Endothelial cell of umbilical vein (primary cell): Measurements from ENCODE around the gene KRTAP10-6. TPM values are rescaled to one million over a fixed set of nuclear protein-coding genes. Genes with fewer than 3 reads are reported as not detected.

Experiments used
- BruUV-seq: library from RNA; stranded (reverse); fragments of 400-500 nt; replicated peaks from 2 replicates; lab custom pipeline; 2021; lab: Mats Ljungman, UMichigan
- CTCF ChIA-PET: fragments of 300-600, 350-600 bp; sonication (Branson Sonifier 250); formaldehyde crosslinking; loops from one replicate; lab custom pipeline; 2021; ENCODE audit warnings: antibody characterized with exemption, inconsistent platforms; lab: Charles Lee
- POLR2A ChIA-PET: fragments of 300-600, 350-600 bp; sonication (Branson Sonifier 250); formaldehyde crosslinking; loops from one replicate; lab custom pipeline; 2021; ENCODE audit warnings: antibody characterized with exemption, inconsistent platforms; lab: Charles Lee
- DNase-seq: peaks from one replicate; pipeline ENCODE4 v3.0.0-alpha.2; 2011; ENCODE audit warnings: low read depth, low spot score
- FAIRE-seq: peaks from 2 replicates; lab custom pipeline; 2011; peaks lifted over from hg19 to GRCh38; lab: Jason Lieb, UNC
- H2AFZ ChIP-seq: 2 replicates; pipeline ENCODE4 v1.6.0; 2012; ENCODE audit warnings: low read depth, low read length, control low read depth, inconsistent platforms
- H3K27ac ChIP-seq: 2 replicates; pipeline ENCODE4 v1.5.1; 2011; ENCODE audit warnings: low read depth, mild to moderate bottlenecking, control low read depth, low read length, moderate library complexity; ENCODE audit not compliant: insufficient read depth
- H3K27me3 ChIP-seq, 2 experiments: 2 replicates each; pipeline versions ENCODE4 v1.6.0 to v1.6.1; 2011; ENCODE audit warnings: low read length in 2 of 2, mixed read lengths in 1 of 2; ENCODE audit not compliant: control insufficient read depth in 2 of 2, insufficient read depth in 2 of 2
- H3K36me3 ChIP-seq, 2 experiments: 2 replicates in 1 of 2; 3 replicates in 1 of 2; pipeline ENCODE4 v1.5.1; 2011; ENCODE audit warnings: low read length in 2 of 2, mild to moderate bottlenecking in 1 of 2, moderate library complexity in 1 of 2; ENCODE audit not compliant: control insufficient read depth in 2 of 2, insufficient read depth in 2 of 2; ENCODE audit errors: extremely low read depth in 1 of 2
- H3K4me1 ChIP-seq: 3 replicates; pipeline ENCODE4 v1.5.1; 2011; ENCODE audit warnings: mild to moderate bottlenecking, low read length; ENCODE audit not compliant: control insufficient read depth, insufficient read depth; ENCODE audit errors: extremely low read depth
- H3K4me2 ChIP-seq: 2 replicates; pipeline ENCODE4 v1.6.1; 2011; ENCODE audit warnings: low read length, control low read depth, mixed read lengths; ENCODE audit not compliant: insufficient read depth
- H3K4me3 ChIP-seq, 3 experiments: fragments of 200-600 bp in 1 of 3; sonication (generic), shearing (Covaris generic) in 1 of 3; replicated peaks in 1 of 3; 2 replicates each; pipeline ENCODE4 v1.5.1; 2011 to 2016; ENCODE audit warnings: control low read depth in 3 of 3, low read length in 3 of 3, mild to moderate bottlenecking in 2 of 3, inconsistent platforms in 1 of 3, low read depth in 1 of 3, moderate library complexity in 1 of 3; ENCODE audit not compliant: insufficient read depth in 1 of 3
- H3K79me2 ChIP-seq: 2 replicates; pipeline ENCODE4 v1.6.0; 2012; ENCODE audit warnings: low read length, inconsistent platforms; ENCODE audit not compliant: control insufficient read depth, insufficient read depth
- H3K9ac ChIP-seq: replicated peaks from 2 replicates; pipeline ENCODE3; 2011; ENCODE audit warnings: low read length, control low read depth; ENCODE audit not compliant: insufficient read depth; ENCODE audit errors: extremely low read depth
- H3K9me1 ChIP-seq: replicated peaks from 3 replicates; pipeline ENCODE4 v1.6.0; 2011; ENCODE audit warnings: mild to moderate bottlenecking, low read length; ENCODE audit not compliant: control insufficient read depth, insufficient read depth; ENCODE audit errors: extremely low read depth
- H3K9me3 ChIP-seq: replicated peaks from 2 replicates; pipeline ENCODE4 v1.5.1; 2012; ENCODE audit warnings: low read length, inconsistent platforms; ENCODE audit not compliant: control insufficient read depth, insufficient read depth
- H4K20me1 ChIP-seq: replicated peaks from 2 replicates; pipeline ENCODE3; 2011; ENCODE audit warnings: mild to moderate bottlenecking, low read length; ENCODE audit not compliant: control insufficient read depth, insufficient read depth; ENCODE audit errors: extremely low read depth
- EZH2 ChIP-seq: IDR thresholded peaks from 2 replicates; pipeline ENCODE4 v1.6.1; 2012; ENCODE audit warnings: borderline replicate concordance, low read depth, mild to moderate bottlenecking, moderate library complexity, low read length, inconsistent platforms; ENCODE audit not compliant: severe bottlenecking
- FOS ChIP-seq: IDR thresholded peaks from 2 replicates; pipeline ENCODE4 v1.6.1; 2011; ENCODE audit warnings: mild to moderate bottlenecking, low read length, moderate library complexity, borderline replicate concordance; ENCODE audit not compliant: insufficient read depth
- GATA2 ChIP-seq: IDR thresholded peaks from 2 replicates; pipeline ENCODE4 v1.7.0; 2011; ENCODE audit warnings: low read depth, mild to moderate bottlenecking, moderate library complexity, mixed read lengths, low read length; ENCODE audit not compliant: insufficient read length, insufficient read depth
- JUN ChIP-seq: IDR thresholded peaks from 2 replicates; pipeline ENCODE4 v1.6.1; 2011; ENCODE audit warnings: borderline replicate concordance, low read depth; ENCODE audit not compliant: insufficient read length, insufficient read depth
- MAX ChIP-seq: IDR thresholded peaks from 2 replicates; pipeline ENCODE4 v1.6.1; 2011; ENCODE audit not compliant: insufficient read depth, insufficient read length
- MYC ChIP-seq: IDR thresholded peaks from one replicate; pipeline ENCODE4 v1.6.1; 2011; ENCODE audit warnings: mild to moderate bottlenecking, low read depth, low read length
- POLR2A ChIP-seq: IDR thresholded peaks from 2 replicates; pipeline ENCODE4 v1.6.1; 2012; ENCODE audit warnings: low read depth, mild to moderate bottlenecking, control low read depth, low read length
- POLR2AphosphoS5 ChIP-seq: IDR thresholded peaks from 2 replicates; pipeline ENCODE4 v1.6.1; 2012; ENCODE audit warnings: low read depth, mild to moderate bottlenecking, control low read depth, low read length, moderate library complexity; ENCODE audit not compliant: insufficient read depth
- dilution Hi-C: fragments of 300-500 bp; cut with MboI; formaldehyde crosslinking; loops from one replicate; pipeline ENCODE4 v1.15.0; 2019; ENCODE audit warnings: low sequenced_read_pairs; ENCODE audit not compliant: extremely low pct_ligation_motif_present
- intact Hi-C: fragments of 100-400 bp; cut with micrococcal nuclease; formaldehyde crosslinking; loops from one replicate; pipeline ENCODE4 v1.10.0; 2022
- polyA plus RNA-seq, 4 experiments: library from polyadenylated mRNA; depleted of rRNA in 3 of 4; stranded (reverse) in 3 of 4; unstranded in 1 of 4; fragments of >200 nt; gene quantifications; 2 replicates each; pipeline versions ENCODE4 v1.2.1 to v1.2.3, GENCODE V29; 2011 to 2012; ENCODE audit warnings: missing spikeins in 1 of 4
- total RNA-seq: library from RNA; stranded (reverse); gene quantifications from 2 replicates; pipeline ENCODE4 v1.2.3, GENCODE V29; 2021
- TF ChIP-seq, protein P1 (sequence below), 2 donors: IDR thresholded peaks; 1 replicate in 1 of 2; 2 replicates in 1 of 2; pipeline ENCODE4 v1.5.1; 2011; ENCODE audit warnings: low read length in 2 of 2, mild to moderate bottlenecking in 2 of 2, moderate library complexity in 2 of 2, control low read depth in 1 of 2, inconsistent platforms in 1 of 2, low read depth in 1 of 2; ENCODE audit not compliant: insufficient read depth in 1 of 2; ENCODE audit errors: extremely low read depth in 1 of 2

Gene KRTAP10-6
- total and polyA plus RNA-seq, 2 donors (not counting 3 experiments of a cell fraction or from before 2014, with no cell fraction given), result not detected

GRCh38 chr21:44614161-44614631 is 21.9 kb upstream of the KRTAP10-6 start:
- no peak for TF ChIP-seq GATA2
- Histone ChIP-seq H3K27me3 (no peaks in the 10 kb centered on the region), H3K9me1 (no peaks in the 10 kb centered on the region), H4K20me1 (no peaks in the 10 kb centered on the region), H3K4me1 (no peaks in the 10 kb centered on the region), H3K79me2 (no peaks in the 10 kb centered on the region), H3K36me3 (no peaks in the 10 kb centered on the region), H3K9me3 (peaks cover 5% of the 10 kb centered on the region), H3K4me3 (no peak overlapping the region), H3K4me2 (no peak overlapping the region), H2AFZ (no peak overlapping the region), H3K9ac (no peak overlapping the region), H3K27ac (no peak overlapping the region)
- no TSS peak for BruUV-seq
- no peak for FAIRE-seq
- no peak for DNase-seq
- intact Hi-C loops (no loop called here), dilution Hi-C loops (no loop called here)
- CTCF ChIA-PET, result no interaction called here
- POLR2A ChIA-PET, result no interaction called here

GRCh38 chr21:44613386-44614155 is 21.3 kb upstream of the KRTAP10-6 start:
- peaks cover 5% of the 10 kb centered on the region for H3K9me3 ChIP-seq
- no peak overlapping the region for H3K4me3 ChIP-seq
- H3K27ac ChIP-seq, result no peak overlapping the region
- TF ChIP-seq, protein P1, sequence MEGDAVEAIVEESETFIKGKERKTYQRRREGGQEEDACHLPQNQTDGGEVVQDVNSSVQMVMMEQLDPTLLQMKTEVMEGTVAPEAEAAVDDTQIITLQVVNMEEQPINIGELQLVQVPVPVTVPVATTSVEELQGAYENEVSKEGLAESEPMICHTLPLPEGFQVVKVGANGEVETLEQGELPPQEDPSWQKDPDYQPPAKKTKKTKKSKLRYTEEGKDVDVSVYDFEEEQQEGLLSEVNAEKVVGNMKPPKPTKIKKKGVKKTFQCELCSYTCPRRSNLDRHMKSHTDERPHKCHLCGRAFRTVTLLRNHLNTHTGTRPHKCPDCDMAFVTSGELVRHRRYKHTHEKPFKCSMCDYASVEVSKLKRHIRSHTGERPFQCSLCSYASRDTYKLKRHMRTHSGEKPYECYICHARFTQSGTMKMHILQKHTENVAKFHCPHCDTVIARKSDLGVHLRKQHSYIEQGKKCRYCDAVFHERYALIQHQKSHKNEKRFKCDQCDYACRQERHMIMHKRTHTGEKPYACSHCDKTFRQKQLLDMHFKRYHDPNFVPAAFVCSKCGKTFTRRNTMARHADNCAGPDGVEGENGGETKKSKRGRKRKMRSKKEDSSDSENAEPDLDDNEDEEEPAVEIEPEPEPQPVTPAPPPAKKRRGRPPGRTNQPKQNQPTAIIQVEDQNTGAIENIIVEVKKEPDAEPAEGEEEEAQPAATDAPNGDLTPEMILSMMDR (IDR thresholded peaks at IDR 0.05; ENCODE audit: extremely low read depth in 1 of 2, insufficient read depth in 1 of 2, low read depth in 1 of 2, low read length in 2 of 2), result no peak
- TF ChIP-seq POLR2A (no peak), FOS (no peak), JUN (no peak), POLR2AphosphoS5 (no peak), MYC (no peak), MAX (no peak), EZH2 (no peak), GATA2 (no peak)
- H3K4me2 ChIP-seq, result no peak overlapping the region
- FAIRE-seq (no peak), DNase-seq (no peak)
- BruUV-seq, result no TSS peak
- no peak overlapping the region for H3K9ac ChIP-seq
- no peaks in the 10 kb centered on the region for H3K9me1 ChIP-seq
- H2AFZ ChIP-seq, result no peak overlapping the region
- intact Hi-C loops, result no loop called here
- ChIA-PET POLR2A (no interaction called here), CTCF (no interaction called here)
- H4K20me1 ChIP-seq, result no peaks in the 10 kb centered on the region
- no peaks in the 10 kb centered on the region for H3K79me2 ChIP-seq
- dilution Hi-C loops, result no loop called here
- H3K4me1 ChIP-seq, result no peaks in the 10 kb centered on the region
- H3K27me3 ChIP-seq, result no peaks in the 10 kb centered on the region
- no peaks in the 10 kb centered on the region for H3K36me3 ChIP-seq
